Measurements from ENCODE around the gene TBC1D4. TPM values are rescaled to one million over a fixed set of nuclear protein-coding genes. Genes with fewer than 3 reads are reported as not detected.
A peak's percentile ranks its signal among the peaks of the same experiment; 100 is the strongest.

The TBC1D4 gene
- total RNA-seq, 1 experiment from 2014 or later: 15.1 TPM

DNA sequence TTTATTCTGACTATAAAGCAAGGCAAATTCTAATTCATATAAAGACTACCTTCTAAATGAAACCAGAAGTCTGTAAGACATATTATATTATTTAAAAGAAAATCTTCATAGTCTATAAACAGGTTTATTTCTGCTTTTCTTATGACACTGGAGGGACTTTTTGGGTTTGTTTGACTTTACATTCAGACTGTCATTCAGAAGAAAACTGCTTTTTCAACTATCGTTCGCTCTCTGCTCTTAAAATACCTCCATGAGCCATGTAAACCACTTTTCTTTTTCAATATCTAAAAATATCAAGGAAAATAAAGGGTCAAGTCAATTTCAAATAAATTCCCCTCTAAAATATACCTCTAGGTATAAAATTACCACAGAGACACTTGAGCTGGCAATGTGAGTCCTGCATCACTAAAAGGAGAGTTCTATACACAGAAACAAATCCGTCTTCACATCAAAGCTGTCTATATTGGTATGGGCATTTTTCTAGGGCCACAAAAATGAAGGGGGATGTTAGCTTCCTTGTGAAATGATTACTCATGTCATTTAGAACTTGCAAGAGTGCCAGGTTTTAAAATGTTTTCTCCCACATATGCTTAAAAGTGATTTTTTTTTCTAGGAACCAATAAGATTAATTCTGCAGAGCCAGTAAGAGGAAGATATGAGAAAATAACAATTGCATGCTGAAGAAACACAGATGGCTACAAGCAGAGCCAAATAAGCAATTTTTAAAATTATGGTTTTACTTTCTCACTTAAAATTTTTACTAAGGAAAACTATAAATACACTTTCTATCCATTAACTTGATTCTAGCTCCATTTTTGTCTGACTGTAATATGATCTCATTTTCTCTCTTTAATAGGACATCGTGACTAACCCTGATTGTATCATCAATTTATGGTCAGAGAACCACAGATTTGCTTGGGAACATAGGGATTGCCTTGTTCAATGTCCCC, 181.8 kb downstream of the TBC1D4 start:
- no peaks in the 10 kb centered on the region for H3K79me2 ChIP-seq (ENCODE audit: low read length)
- H2AFZ ChIP-seq (ENCODE audit: low read length): no peak overlapping the region
- CTCF ChIA-PET: no interaction called here
- H3K4me3 ChIP-seq (ENCODE audit: low read length): no peak overlapping the region
- no peak overlapping the region for H3K4me2 ChIP-seq (ENCODE audit: low read length)
- no peaks in the 10 kb centered on the region for H3K9me3 ChIP-seq (ENCODE audit: low read length)
- no peaks in the 10 kb centered on the region for H3K27me3 ChIP-seq (ENCODE audit: low read length)
- peak overlapping the region; percentile 10; the same call in 1 of the 2 replicates for H3K27ac ChIP-seq (ENCODE audit: low read length)
- no peaks in the 10 kb centered on the region for H4K20me1 ChIP-seq (ENCODE audit: low read length)
- peak; percentile 65 for ATAC-seq
- peak; percentile 36 for DNase-seq
- no TSS peak for BruUV-seq (replicated peaks)
- H3K9ac ChIP-seq (ENCODE audit: low read length): no peak overlapping the region
- H3K36me3 ChIP-seq (ENCODE audit: low read depth, low read length): no peaks in the 10 kb centered on the region
- POLR2A ChIA-PET (ENCODE audit: unreplicated experiment): no interaction called here
- no peak for TF ChIP-seq EZH2 (IDR thresholded peaks at IDR 0.05; ENCODE audit: low read length, unreplicated experiment)
- TF ChIP-seq EZH2phosphoT487 (IDR thresholded peaks at IDR 0.05; ENCODE audit: borderline replicate concordance, low read length): no peak
- no peak for TF ChIP-seq CTCF (conservative IDR thresholded peaks at IDR 0.05; ENCODE audit: low read depth, low read length)
- intact Hi-C loops (cut with micrococcal nuclease): loop anchor here (2.0 kb wide), 1 partner anchor 65 kb away; no protein-coding TSS in a partner anchor
- no peaks in the 10 kb centered on the region for H3K9me2 ChIP-seq (replicated peaks; ENCODE audit: low read length)
- H3K4me1 ChIP-seq (ENCODE audit: insufficient read depth, low read length): peaks cover 11% of the 10 kb centered on the region; the same call in 1 of the 2 replicates
- no peaks in the 10 kb centered on the region for H3F3A ChIP-seq (ENCODE audit: low read length, unreplicated experiment)

- POLR2A ChIA-PET (ENCODE audit: unreplicated experiment): no interaction called here
- Histone ChIP-seq H3K36me3 (ENCODE audit: low read depth, low read length) (no peaks in the 10 kb centered on the region), H4K20me1 (ENCODE audit: low read length) (no peaks in the 10 kb centered on the region), H3K4me3 (ENCODE audit: low read length) (no peak overlapping the region), H3K27me3 (ENCODE audit: low read length) (no peaks in the 10 kb centered on the region), H3F3A (ENCODE audit: low read length, unreplicated experiment) (no peaks in the 10 kb centered on the region), H3K9ac (ENCODE audit: low read length) (no peak overlapping the region), H2AFZ (ENCODE audit: low read length) (no peak overlapping the region), H3K79me2 (ENCODE audit: low read length) (no peaks in the 10 kb centered on the region), H3K27ac (ENCODE audit: low read length) (no peak overlapping the region), H3K4me1 (ENCODE audit: insufficient read depth, low read length) (peaks cover 11% of the 10 kb centered on the region; the same call in 1 of the 2 replicates), H3K9me2 (replicated peaks; ENCODE audit: low read length) (no peaks in the 10 kb centered on the region), H3K4me2 (ENCODE audit: low read length) (no peak overlapping the region), H3K9me3 (ENCODE audit: low read length) (no peaks in the 10 kb centered on the region)
- ATAC-seq (no peak), DNase-seq (no peak)
- intact Hi-C loops (cut with micrococcal nuclease): no loop called here
- CTCF ChIA-PET: no interaction called here
- BruUV-seq (replicated peaks): no TSS peak
- no peak for TF ChIP-seq EZH2 (IDR thresholded peaks at IDR 0.05; ENCODE audit: low read length, unreplicated experiment)
- TF ChIP-seq EZH2phosphoT487 (IDR thresholded peaks at IDR 0.05; ENCODE audit: borderline replicate concordance, low read length): no peak
- no peak for TF ChIP-seq CTCF (conservative IDR thresholded peaks at IDR 0.05; ENCODE audit: low read depth, low read length)
Measured at GRCh38 chr13:75299246-75299645, 182.7 kb downstream of the TBC1D4 start.

- no TSS peak for BruUV-seq (replicated peaks)
- ATAC-seq (no peak), DNase-seq (no peak)
- intact Hi-C loops (cut with micrococcal nuclease): no loop called here
- H2AFZ ChIP-seq (ENCODE audit: low read length): no peak overlapping the region
- TF ChIP-seq EZH2phosphoT487 (IDR thresholded peaks at IDR 0.05; ENCODE audit: borderline replicate concordance, low read length): no peak
- no peak for TF ChIP-seq EZH2 (IDR thresholded peaks at IDR 0.05; ENCODE audit: low read length, unreplicated experiment)
- TF ChIP-seq CTCF (conservative IDR thresholded peaks at IDR 0.05; ENCODE audit: low read depth, low read length): no peak
- CTCF ChIA-PET: no interaction called here
- no peaks in the 10 kb centered on the region for H4K20me1 ChIP-seq (ENCODE audit: low read length)
- no peaks in the 10 kb centered on the region for H3F3A ChIP-seq (ENCODE audit: low read length, unreplicated experiment)
- no peak overlapping the region for H3K4me2 ChIP-seq (ENCODE audit: low read length)
- no peaks in the 10 kb centered on the region for H3K79me2 ChIP-seq (ENCODE audit: low read length)
- H3K9ac ChIP-seq (ENCODE audit: low read length): no peak overlapping the region
- H3K9me3 ChIP-seq (ENCODE audit: low read length): no peaks in the 10 kb centered on the region
- H3K4me1 ChIP-seq (ENCODE audit: insufficient read depth, low read length): peaks cover 11% of the 10 kb centered on the region; the same call in 1 of the 2 replicates
- H3K27me3 ChIP-seq (ENCODE audit: low read length): no peaks in the 10 kb centered on the region
- POLR2A ChIA-PET (ENCODE audit: unreplicated experiment): no interaction called here
- no peaks in the 10 kb centered on the region for H3K36me3 ChIP-seq (ENCODE audit: low read depth, low read length)
- H3K9me2 ChIP-seq (replicated peaks; ENCODE audit: low read length): no peaks in the 10 kb centered on the region
- H3K4me3 ChIP-seq (ENCODE audit: low read length): no peak overlapping the region
- no peak overlapping the region for H3K27ac ChIP-seq (ENCODE audit: low read length)
Measured at GRCh38 chr13:75296641-75297040, 185.3 kb downstream of the TBC1D4 start.
